Thymus (tissue), 11 donors: ENCODE measurements around the gene AHSA1. TPM values are rescaled to one million over a fixed set of nuclear protein-coding genes. Genes with fewer than 3 reads are reported as not detected.

ENCODE experiments used
- DNase-seq, 9 donors: peaks; one replicate each; pipeline ENCODE4 v3.0.0-alpha.2; 2013; ENCODE audit warnings: low spot score in 9 of 9, low read depth in 6 of 9, missing footprints in 1 of 9
- H3K27ac ChIP-seq, 2 donors: one replicate each; pipeline ENCODE4 v1.5.1; 2013; ENCODE audit warnings: control low read depth in 1 of 2, low read depth in 1 of 2, low read length in 1 of 2, mild to moderate bottlenecking in 1 of 2, moderate library complexity in 1 of 2
- H3K27me3 ChIP-seq, 2 donors: one replicate each; pipeline ENCODE4 v1.5.1; 2013; ENCODE audit warnings: low read length in 1 of 2; ENCODE audit not compliant: control insufficient read depth in 2 of 2, insufficient read depth in 1 of 2
- H3K36me3 ChIP-seq, 2 donors: one replicate each; pipeline ENCODE4 v1.5.1; 2013; ENCODE audit warnings: low read length in 1 of 2, mild to moderate bottlenecking in 1 of 2, moderate library complexity in 1 of 2; ENCODE audit not compliant: control insufficient read depth in 2 of 2, insufficient read depth in 2 of 2
- H3K4me1 ChIP-seq, 2 donors: one replicate each; pipeline ENCODE4 v1.5.1; 2013; ENCODE audit warnings: low read length in 2 of 2; ENCODE audit not compliant: control insufficient read depth in 2 of 2, insufficient read depth in 2 of 2
- H3K4me3 ChIP-seq, 2 donors: one replicate each; pipeline ENCODE4 v1.5.1; 2013; ENCODE audit warnings: low read length in 2 of 2, control low read depth in 1 of 2, mild to moderate bottlenecking in 1 of 2
- H3K9me3 ChIP-seq, 2 donors: one replicate each; pipeline ENCODE4 v1.5.1; 2013; ENCODE audit warnings: low read length in 1 of 2, mild to moderate bottlenecking in 1 of 2; ENCODE audit not compliant: control insufficient read depth in 2 of 2, insufficient read depth in 1 of 2
- polyA plus RNA-seq: library from polyadenylated mRNA; stranded (reverse); fragments of 200-250 nt; gene quantifications from one replicate; pipeline ENCODE4 v1.2.3, GENCODE V29; 2013
- total RNA-seq: library from RNA; stranded (reverse); fragments of 120-200 nt; gene quantifications from one replicate; pipeline ENCODE4 v1.2.4, GENCODE V29; 2013
- donor health status: healthy.

Gene AHSA1
- total and polyA plus RNA-seq, 2 donors, result 72.6 to 139 TPM

DNA sequence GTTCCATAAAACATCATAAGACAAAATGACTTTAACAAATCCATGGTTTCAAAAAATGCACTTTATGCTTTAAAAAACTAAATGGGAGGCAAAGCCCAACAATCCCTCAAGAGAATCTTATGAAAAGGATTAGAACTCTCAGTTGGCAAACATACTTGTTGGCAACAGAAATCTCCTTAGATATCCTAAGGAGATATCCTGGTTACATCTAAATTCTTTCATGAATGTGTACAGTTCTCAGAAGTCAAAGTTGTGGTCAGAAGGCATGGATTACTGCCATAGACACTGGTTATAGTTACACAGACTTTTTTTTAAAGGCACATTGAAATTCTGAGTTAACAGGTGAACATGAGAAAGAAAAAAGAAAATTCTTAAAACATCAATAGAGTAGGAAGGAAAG lies 58.2 kb downstream of the AHSA1 start:
- no peaks in the 10 kb centered on the region for H3K4me1 ChIP-seq
- no peak overlapping the region for H3K27ac ChIP-seq
- no peak overlapping the region for H3K4me3 ChIP-seq
- H3K9me3 ChIP-seq, result no peaks in the 10 kb centered on the region
- no peak for DNase-seq
- H3K36me3 ChIP-seq, result peaks cover 29 to 40% of the 10 kb centered on the region in 2 donors
- no peaks in the 10 kb centered on the region for H3K27me3 ChIP-seq

Other genes with a start within 250 kb of the AHSA1 start
- gene NGB, start 186.9 kb upstream of the AHSA1 start, total RNA-seq, result 0.14 TPM
- gene NGB, start 186.9 kb upstream of the AHSA1 start, polyA plus RNA-seq, result 0.41 TPM
- gene POMT2, start 137.2 kb upstream of the AHSA1 start, total RNA-seq, result 3.5 TPM
- 11.1 TPM for gene POMT2, start 137.2 kb upstream of the AHSA1 start, polyA plus RNA-seq
- 18.6 TPM for gene GSTZ1, start 137.1 kb upstream of the AHSA1 start, total RNA-seq
- gene GSTZ1, start 137.1 kb upstream of the AHSA1 start, polyA plus RNA-seq, result 24.4 TPM
- 10.0 TPM for gene TMED8, start 81.0 kb upstream of the AHSA1 start, total RNA-seq
- gene TMED8, start 81.0 kb upstream of the AHSA1 start, polyA plus RNA-seq, result 7.0 TPM
- gene SAMD15, start 80.7 kb upstream of the AHSA1 start, total RNA-seq, result 1.4 TPM
- 0.91 TPM for gene SAMD15, start 80.7 kb upstream of the AHSA1 start, polyA plus RNA-seq
- 0.19 TPM for gene NOXRED1, start 34.6 kb upstream of the AHSA1 start, total RNA-seq
- 1.6 TPM for gene NOXRED1, start 34.6 kb upstream of the AHSA1 start, polyA plus RNA-seq
- 19.3 TPM for gene VIPAS39, start 492 bp upstream of the AHSA1 start, total RNA-seq
- 15.8 TPM for gene VIPAS39, start 492 bp upstream of the AHSA1 start, polyA plus RNA-seq
- gene ISM2, start 40.7 kb downstream of the AHSA1 start, total RNA-seq, result 0.05 TPM
- 0.18 TPM for gene ISM2, start 40.7 kb downstream of the AHSA1 start, polyA plus RNA-seq
- 13.5 TPM for gene SPTLC2, start 158.5 kb downstream of the AHSA1 start, total RNA-seq
- 7.1 TPM for gene SPTLC2, start 158.5 kb downstream of the AHSA1 start, polyA plus RNA-seq
- gene ALKBH1, start 249.9 kb downstream of the AHSA1 start, total RNA-seq, result 12.3 TPM
- 12.1 TPM for gene ALKBH1, start 249.9 kb downstream of the AHSA1 start, polyA plus RNA-seq